Epithelial cell of proximal tubule (primary cell): ENCODE results near the gene POU2AF3. TPM values are rescaled to one million over a fixed set of nuclear protein-coding genes. Genes with fewer than 3 reads are reported as not detected.

ENCODE experiments used
- DNase-seq: peaks from one replicate; pipeline ENCODE4 v3.0.0-alpha.2; 2011; ENCODE audit warnings: low read depth
- H3K4me3 ChIP-seq: 2 replicates; pipeline ENCODE4 v1.5.1; 2011; ENCODE audit warnings: low read depth, mild to moderate bottlenecking, low read length
- CTCF ChIP-seq: conservative IDR thresholded peaks from 2 replicates; pipeline ENCODE4 v1.5.1; 2012; ENCODE audit warnings: low read depth, mild to moderate bottlenecking, low read length
- total RNA-seq: library from RNA; depleted of rRNA; stranded (reverse); fragments of >200 nt; gene quantifications from 2 replicates; pipeline ENCODE4 v1.2.3, GENCODE V29; 2015

The POU2AF3 gene
- 0.69 TPM in 1 of 2 replicates, not detected in the other for total RNA-seq

GRCh38 chr11:111298413-111299100, at the start of gene POU2AF3:
Gene POU2AF3, plus strand, starts transcription at chr11:111298546. Its CDS starts 36 bp downstream, at chr11:111298582.
- TF ChIP-seq CTCF: no peak
- DNase-seq: no peak

GRCh38 chr11:111250936-111251335, 47.4 kb upstream of the POU2AF3 start:
- DNase-seq: no peak
- H3K4me3 ChIP-seq: no peak overlapping the region
- TF ChIP-seq CTCF: no peak

More at GRCh38 chr11:111298413-111299100, at the start of gene POU2AF3:
- peak within 1 kb of the TSS; percentile 57 for H3K4me3 ChIP-seq

GRCh38 chr11:111253131-111253530, 45.2 kb upstream of the POU2AF3 start:
- TF ChIP-seq CTCF: no peak
- no peak overlapping the region for H3K4me3 ChIP-seq
- DNase-seq: no peak

- no peak overlapping the region for H3K4me3 ChIP-seq
- DNase-seq: no peak
- TF ChIP-seq CTCF: no peak
These were observed 44.7 kb upstream of the POU2AF3 start for GRCh38 chr11:111253630-111254029.

- TF ChIP-seq CTCF: no peak
- DNase-seq: no peak
- no peak overlapping the region for H3K4me3 ChIP-seq
These were observed 40.3 kb upstream of the POU2AF3 start for GRCh38 chr11:111258046-111258445.

GRCh38 chr11:111259896-111260295, 38.5 kb upstream of the POU2AF3 start:
- no peak for DNase-seq
- no peak for TF ChIP-seq CTCF

GRCh38 chr11:111260811-111261210, 37.5 kb upstream of the POU2AF3 start:
- no peak overlapping the region for H3K4me3 ChIP-seq
- DNase-seq: no peak
- TF ChIP-seq CTCF: no peak

More at GRCh38 chr11:111259896-111260295, 38.5 kb upstream of the POU2AF3 start:
- H3K4me3 ChIP-seq: no peak overlapping the region
